Chondrocyte (in vitro differentiated cells): ENCODE data around the gene ST7. TPM values are rescaled to one million over a fixed set of nuclear protein-coding genes. Genes with fewer than 3 reads are reported as not detected.

Experiments
- DNase-seq: peaks from one replicate; pipeline ENCODE4 v3.0.0; 2021; ENCODE audit warnings: mixed read lengths, low spot score
- H3K27ac Mint-ChIP-seq: one replicate; pipeline ENCODE4 v1.8.0; 2021; ENCODE audit warnings: mild to moderate bottlenecking, moderate library complexity, mixed read lengths; ENCODE audit not compliant: unreplicated experiment
- H3K27me3 Mint-ChIP-seq: 2 replicates; pipeline ENCODE4 v1.8.0; 2021; ENCODE audit warnings: low read depth, mixed read lengths
- H3K36me3 Mint-ChIP-seq: 2 replicates; pipeline ENCODE4 v1.8.0; 2021; ENCODE audit warnings: low read depth, mixed read lengths
- H3K4me1 Mint-ChIP-seq: 2 replicates; pipeline ENCODE4 v1.8.0; 2021; ENCODE audit warnings: low read depth, mild to moderate bottlenecking, mixed read lengths
- H3K4me3 Mint-ChIP-seq: one replicate; pipeline ENCODE4 v1.8.0; 2021; ENCODE audit warnings: mild to moderate bottlenecking, moderate library complexity, mixed read lengths; ENCODE audit not compliant: unreplicated experiment
- H3K9me3 Mint-ChIP-seq: 2 replicates; pipeline ENCODE4 v1.8.0; 2021; ENCODE audit warnings: low read depth, mixed read lengths
- total RNA-seq: library from RNA; stranded (reverse); gene quantifications from 3 replicates; pipeline ENCODE4 v1.2.1, GENCODE V29; 2021
- TF ChIP-seq, protein P1 (sequence below): fragments of 200-600 bp; sonication (generic); IDR thresholded peaks from 2 replicates; pipeline ENCODE4 v1.5.0; 2021; ENCODE audit warnings: antibody characterized with exemption, mild to moderate bottlenecking, moderate library complexity

Gene ST7
- total RNA-seq, 1 donor from 2014 or later: 69.7 TPM

DNA sequence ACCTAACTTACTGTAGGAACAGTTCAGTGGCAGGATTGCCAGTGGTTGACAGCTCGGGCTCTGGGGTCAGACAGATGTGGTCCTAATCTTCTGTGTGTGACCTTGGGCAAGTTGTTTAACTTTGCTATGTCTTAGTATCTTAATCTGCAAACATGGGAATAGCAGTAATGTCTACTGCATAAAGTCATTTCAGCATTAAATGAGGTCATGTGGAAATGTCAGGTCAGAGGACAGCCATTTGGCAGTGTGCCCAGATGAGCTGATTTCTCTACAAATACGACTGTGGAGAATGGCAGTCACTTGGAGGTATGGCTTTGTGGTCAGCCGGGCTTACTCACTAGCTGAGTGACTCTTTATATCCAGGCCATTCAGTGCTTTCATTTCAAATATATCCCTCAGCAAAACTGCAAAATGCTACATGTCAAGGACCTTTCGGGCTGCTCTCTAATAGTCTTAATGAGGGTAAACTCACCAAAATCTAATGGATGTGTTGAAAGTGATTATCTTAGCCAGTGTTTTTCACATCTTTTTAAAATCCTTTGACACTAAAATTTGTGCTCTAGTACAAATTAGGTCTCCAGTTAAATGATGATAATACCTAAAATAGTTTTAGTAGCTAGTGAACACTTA is 171.4 kb downstream of the ST7 start:
- TF ChIP-seq, protein P1, sequence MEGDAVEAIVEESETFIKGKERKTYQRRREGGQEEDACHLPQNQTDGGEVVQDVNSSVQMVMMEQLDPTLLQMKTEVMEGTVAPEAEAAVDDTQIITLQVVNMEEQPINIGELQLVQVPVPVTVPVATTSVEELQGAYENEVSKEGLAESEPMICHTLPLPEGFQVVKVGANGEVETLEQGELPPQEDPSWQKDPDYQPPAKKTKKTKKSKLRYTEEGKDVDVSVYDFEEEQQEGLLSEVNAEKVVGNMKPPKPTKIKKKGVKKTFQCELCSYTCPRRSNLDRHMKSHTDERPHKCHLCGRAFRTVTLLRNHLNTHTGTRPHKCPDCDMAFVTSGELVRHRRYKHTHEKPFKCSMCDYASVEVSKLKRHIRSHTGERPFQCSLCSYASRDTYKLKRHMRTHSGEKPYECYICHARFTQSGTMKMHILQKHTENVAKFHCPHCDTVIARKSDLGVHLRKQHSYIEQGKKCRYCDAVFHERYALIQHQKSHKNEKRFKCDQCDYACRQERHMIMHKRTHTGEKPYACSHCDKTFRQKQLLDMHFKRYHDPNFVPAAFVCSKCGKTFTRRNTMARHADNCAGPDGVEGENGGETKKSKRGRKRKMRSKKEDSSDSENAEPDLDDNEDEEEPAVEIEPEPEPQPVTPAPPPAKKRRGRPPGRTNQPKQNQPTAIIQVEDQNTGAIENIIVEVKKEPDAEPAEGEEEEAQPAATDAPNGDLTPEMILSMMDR: no peak
- DNase-seq: no peak
- Mint-ChIP-seq H3K4me1 (peaks cover 84% of the 10 kb centered on the region), H3K4me3 (peak overlapping the region; percentile 29), H3K9me3 (no peaks in the 10 kb centered on the region), H3K36me3 (peaks cover 8% of the 10 kb centered on the region), H3K27ac (peak overlapping the region; percentile 88), H3K27me3 (no peaks in the 10 kb centered on the region)

DNA sequence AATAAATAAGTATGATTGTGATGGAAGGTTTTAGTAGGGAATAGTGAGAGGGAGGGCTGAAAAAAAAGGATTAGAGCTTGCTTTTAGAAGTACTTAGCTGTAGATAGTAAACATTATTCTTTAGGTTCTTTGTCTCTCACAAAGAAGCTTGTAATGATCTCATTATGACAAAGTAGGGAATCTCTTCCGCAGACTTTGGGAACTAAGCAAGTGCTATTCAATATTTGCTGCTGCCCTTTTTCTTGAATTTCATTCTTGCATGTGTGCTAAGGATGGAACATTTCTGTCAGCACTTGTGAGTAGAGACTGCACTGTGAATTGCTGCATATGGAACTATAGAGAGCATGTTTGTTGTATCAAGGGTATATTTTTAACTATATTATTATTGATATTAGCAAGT is 173.4 kb downstream of the ST7 start:
- TF ChIP-seq, protein P1: no peak
- Mint-ChIP-seq H3K9me3 (no peaks in the 10 kb centered on the region), H3K4me1 (peaks cover 76% of the 10 kb centered on the region), H3K36me3 (peaks cover 4% of the 10 kb centered on the region), H3K27me3 (no peaks in the 10 kb centered on the region), H3K4me3 (no peak overlapping the region), H3K27ac (peak overlapping the region; percentile 76)
- DNase-seq: no peak

DNA sequence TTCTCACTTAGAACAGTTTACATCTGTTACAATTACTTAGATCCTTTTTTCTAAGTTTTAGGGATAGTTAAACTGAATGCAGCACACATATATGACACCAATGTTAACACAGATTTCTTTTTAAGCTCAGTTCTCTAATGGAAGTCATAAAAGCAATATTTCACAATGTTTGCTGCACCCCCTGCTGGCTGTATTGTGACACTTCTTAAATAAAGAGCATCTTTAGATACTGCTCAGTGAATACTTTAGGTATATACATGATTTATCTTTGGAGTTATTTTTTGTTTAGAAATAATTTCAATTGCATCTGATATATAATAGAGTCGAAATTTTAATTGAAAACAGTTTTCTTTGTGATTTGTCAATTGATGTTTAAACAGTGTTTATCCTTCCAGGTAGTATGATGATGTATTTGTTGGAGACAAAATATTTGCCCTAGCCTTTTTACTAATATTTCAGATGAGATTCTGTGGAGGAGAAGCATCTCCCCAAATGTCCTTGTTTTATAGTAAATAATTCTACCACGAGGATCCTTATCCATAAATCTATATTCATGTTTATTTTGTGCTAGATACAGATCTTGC is 174.4 kb downstream of the ST7 start:
- no peak overlapping the region for H3K4me3 Mint-ChIP-seq
- no peak for DNase-seq
- H3K36me3 Mint-ChIP-seq: peaks cover 10% of the 10 kb centered on the region
- H3K27me3 Mint-ChIP-seq: no peaks in the 10 kb centered on the region
- H3K4me1 Mint-ChIP-seq: peaks cover 76% of the 10 kb centered on the region
- H3K27ac Mint-ChIP-seq: peak overlapping the region; percentile 45
- no peaks in the 10 kb centered on the region for H3K9me3 Mint-ChIP-seq
- TF ChIP-seq, protein P1: peak; percentile 94

DNA sequence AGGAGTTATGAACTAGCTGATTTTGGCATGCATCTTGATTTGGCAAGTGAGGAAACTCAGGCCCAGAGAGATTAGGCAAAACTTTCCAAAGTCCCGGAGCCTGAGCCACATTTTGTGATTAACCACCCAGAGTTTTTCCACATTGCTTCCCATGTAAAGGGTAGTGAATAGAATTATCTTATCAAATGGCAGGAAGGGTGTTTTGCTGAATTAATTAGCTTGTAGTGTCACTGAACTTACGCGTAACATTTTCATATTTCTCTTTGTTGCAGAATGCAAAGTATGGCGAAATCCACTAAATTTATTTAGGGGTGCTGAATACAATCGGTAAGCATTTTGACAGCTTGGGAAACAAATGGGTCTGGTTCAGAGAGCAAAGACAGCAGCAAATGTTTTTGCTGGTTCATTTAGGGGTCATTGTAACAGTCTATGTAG is 176.2 kb downstream of the ST7 start:
- Mint-ChIP-seq H3K27me3 (no peaks in the 10 kb centered on the region), H3K4me1 (peaks cover 75% of the 10 kb centered on the region), H3K9me3 (no peaks in the 10 kb centered on the region), H3K27ac (no peak overlapping the region), H3K36me3 (peaks cover 25% of the 10 kb centered on the region), H3K4me3 (no peak overlapping the region)
- no peak for DNase-seq
- TF ChIP-seq, protein P1: no peak

DNA sequence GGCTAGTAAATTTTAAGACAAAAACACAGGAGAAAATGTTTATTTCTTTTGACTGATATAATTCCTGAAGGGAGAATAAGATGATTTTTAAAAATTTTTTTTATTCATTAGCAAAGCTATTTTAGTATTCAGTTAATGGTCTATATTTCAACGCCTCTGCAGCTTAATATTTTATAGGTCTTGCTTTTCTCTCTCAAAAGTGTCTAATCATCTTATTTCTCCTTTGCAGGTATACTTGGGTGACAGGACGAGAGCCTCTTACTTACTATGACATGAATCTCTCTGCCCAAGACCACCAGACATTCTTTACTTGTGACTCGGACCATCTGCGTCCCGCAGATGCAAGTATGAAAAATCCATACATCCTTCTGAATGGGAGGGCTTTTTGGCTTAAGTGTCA is 177.0 kb downstream of the ST7 start:
- Mint-ChIP-seq H3K4me1 (peaks cover 75% of the 10 kb centered on the region), H3K36me3 (peaks cover 30% of the 10 kb centered on the region), H3K27me3 (no peaks in the 10 kb centered on the region), H3K4me3 (no peak overlapping the region), H3K27ac (peak overlapping the region; percentile 8), H3K9me3 (no peaks in the 10 kb centered on the region)
- TF ChIP-seq, protein P1: no peak
- no peak for DNase-seq
